GM12801 (cell line): ENCODE measurements around the gene MMAB.

Experiments
- TF ChIP-seq, protein P1 (sequence below): IDR thresholded peaks from one replicate; pipeline ENCODE4 v1.5.1; 2011; ENCODE audit warnings: control low read depth; ENCODE audit not compliant: insufficient read length; ENCODE audit errors: extremely low read depth

The MMAB gene

DNA sequence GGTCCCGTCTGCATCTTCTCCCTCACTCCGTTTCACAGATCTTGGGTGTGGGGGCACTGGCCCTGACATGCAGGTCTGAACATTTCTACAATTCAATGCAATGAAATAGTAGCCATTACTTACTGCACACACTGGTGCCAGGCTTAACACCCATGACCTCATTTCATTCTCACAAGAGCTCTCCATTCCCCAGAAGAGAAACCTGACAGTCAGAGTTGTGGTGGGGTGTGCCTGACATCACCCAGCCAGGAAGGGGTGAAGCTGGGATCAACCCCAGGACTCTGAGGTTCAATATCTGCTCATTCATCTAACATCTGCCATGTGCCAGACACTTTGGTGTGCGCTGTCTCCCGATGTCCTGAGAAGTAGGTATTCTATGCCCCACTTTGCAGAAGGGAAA, 35.0 kb upstream of the MMAB start:
- TF ChIP-seq, protein P1, sequence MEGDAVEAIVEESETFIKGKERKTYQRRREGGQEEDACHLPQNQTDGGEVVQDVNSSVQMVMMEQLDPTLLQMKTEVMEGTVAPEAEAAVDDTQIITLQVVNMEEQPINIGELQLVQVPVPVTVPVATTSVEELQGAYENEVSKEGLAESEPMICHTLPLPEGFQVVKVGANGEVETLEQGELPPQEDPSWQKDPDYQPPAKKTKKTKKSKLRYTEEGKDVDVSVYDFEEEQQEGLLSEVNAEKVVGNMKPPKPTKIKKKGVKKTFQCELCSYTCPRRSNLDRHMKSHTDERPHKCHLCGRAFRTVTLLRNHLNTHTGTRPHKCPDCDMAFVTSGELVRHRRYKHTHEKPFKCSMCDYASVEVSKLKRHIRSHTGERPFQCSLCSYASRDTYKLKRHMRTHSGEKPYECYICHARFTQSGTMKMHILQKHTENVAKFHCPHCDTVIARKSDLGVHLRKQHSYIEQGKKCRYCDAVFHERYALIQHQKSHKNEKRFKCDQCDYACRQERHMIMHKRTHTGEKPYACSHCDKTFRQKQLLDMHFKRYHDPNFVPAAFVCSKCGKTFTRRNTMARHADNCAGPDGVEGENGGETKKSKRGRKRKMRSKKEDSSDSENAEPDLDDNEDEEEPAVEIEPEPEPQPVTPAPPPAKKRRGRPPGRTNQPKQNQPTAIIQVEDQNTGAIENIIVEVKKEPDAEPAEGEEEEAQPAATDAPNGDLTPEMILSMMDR = no peak

DNA sequence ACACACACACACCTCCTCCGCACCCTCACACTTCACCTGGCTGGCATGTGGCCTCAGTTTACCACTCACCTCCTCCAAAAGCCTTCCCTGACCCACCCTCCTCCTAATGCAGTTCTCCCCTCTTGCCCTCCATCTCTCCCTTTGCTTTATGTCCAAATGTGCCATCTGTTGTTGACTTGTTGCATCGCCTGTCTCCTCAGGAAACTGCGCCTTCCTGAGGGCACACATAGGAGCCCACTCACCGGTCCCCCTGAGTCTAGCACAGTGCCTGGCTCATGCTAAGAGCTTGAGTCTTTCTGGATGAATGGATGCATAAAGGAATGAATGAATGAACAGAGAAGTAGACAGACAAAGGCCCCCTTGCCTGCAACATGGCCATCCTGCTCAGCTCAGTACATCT, 34.3 kb upstream of the MMAB start:
- TF ChIP-seq, protein P1 = no peak

DNA sequence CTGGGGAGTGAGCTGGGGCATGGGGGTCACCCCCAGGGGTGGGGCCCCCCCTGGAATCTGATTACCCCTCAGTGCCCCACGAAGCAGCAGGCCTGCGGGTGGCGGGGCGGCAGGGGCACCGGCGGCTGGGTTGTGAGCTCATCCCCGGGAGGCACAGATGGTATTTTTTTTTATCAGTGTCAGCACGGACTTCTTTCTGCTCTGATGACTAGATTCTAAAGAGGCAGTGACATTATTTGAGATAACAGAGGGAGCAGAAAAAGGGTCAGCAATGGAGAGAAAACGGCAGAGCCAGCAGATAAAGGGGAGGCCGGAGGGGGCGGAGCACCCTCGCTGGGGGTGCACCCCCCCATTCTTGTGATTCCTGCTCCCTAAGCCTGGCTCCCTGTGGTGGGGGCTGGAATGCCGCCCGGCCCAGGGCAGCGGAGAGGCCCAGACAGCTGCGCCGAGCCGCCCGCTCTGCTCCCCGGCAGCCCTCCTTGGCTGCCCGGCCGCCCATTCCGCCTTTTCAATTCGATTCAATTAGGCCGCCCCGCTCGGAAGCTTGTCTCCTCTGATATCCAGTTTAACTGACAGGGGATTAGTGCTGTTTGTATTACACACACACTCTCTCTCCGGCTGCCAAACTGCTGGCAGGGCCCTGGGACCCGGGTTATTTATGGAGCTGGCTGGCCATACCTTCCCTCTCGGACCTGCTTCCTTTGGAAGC, 33.2 kb upstream of the MMAB start:
- TF ChIP-seq, protein P1 = no peak

DNA sequence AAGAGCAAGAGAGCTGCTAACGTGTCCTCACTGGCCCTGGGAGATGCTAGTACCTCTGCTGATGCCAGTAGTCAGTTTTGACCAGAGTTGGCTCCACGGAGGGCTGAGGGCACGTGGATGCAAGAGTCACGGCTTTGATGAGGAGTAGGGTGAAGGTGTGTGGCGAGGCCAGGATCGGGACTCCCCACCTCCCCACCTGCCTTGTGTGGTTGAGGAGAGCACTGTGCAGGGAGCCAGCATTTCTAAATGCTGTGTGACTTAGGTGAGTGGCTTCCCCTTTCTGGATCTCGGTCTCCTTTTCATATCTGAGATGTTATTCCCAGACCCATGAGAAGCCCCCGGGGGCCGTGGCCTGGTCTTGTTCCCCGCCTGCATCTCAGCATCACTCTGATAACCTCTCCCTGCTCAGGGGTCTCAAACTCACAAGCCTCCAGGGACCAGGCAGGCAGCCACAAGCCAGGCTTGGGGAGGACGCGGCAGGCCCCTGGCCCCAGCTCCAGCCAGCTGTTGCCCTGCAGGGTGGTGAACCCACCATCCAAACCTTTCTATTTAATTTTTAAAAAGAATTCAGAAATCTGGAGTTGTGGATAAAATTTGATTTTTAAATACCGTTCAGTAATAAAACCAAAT, 32.4 kb upstream of the MMAB start:
- TF ChIP-seq, protein P1 = no peak

DNA sequence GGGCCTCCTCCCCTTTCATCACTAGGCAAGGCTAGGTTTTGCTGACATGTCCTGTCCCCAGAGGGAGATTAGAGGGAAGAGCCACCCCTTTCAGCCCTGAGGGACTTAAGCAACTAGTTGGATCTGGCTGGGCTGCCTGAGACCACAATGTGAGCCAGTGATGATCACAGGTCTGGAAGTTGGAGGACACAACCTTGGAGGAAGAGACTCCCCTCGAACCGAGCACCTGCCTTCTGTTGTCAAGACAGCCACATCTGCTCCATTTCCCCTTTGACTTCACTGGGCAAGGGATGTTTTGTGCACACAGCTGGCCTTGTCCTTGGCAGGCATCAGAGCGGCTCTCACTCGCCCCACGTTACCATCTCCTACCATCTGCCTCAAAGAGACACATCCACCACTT, 31.7 kb upstream of the MMAB start:
- TF ChIP-seq, protein P1 = no peak

DNA sequence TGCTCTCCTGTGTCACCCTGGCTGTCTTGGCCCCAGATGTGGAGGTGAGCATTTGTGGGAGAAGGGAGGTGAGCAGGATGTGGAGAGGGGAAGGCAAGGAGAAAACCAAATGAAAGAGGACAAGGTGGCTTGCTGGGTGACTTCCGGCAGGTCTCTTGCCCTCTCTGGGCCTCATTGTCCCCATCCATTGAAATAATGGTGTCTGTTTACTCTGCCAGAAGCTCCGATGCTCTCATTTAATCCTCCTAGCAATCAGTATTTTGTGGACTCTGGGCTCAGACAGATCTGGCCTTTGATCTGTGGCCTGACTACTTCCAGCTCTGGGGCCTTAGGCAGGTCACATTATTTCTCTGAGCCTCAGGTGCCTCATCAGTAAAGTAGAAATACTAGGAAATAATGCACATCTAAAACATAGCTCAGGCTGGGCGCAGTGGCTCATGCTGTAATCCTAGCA, 30.9 kb upstream of the MMAB start:
- TF ChIP-seq, protein P1 = no peak

DNA sequence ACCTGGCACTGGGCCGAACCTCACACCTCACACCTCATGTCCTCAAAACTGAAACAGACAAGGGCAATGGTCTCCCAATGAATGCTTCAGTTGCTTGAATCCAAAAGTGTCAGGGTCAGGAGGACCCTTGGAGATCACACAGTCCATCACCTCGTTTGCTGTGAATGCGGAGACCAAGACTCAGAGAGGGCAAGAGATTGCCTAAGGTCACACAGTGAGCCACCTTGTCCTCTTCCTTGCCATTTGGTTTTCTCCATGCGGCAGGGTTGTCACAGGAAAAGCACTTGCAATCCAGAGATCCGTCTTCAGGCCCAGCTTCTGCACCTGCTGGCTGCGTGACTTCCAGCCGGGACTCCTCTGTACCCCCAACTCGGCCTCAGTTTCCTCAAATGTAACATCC, 28.3 kb upstream of the MMAB start:
- TF ChIP-seq, protein P1 = no peak
